NCI-H2081 treated with DMSO at 0.1 percent for 48 hours (cell line): Measurements from ENCODE around the gene PIGB.
"Not testable (repeated sequence)": the region's sequence is repeated elsewhere in the genome, so short reads cannot be mapped to it uniquely, and the experiment has no call there.

Experiments used
- DNase-seq: peaks from one replicate; lab custom pipeline; 2025; lab: John Stamatoyannopoulos, UW

PIGB gene

GRCh38 chr15:55381595-55381994 lies 62.6 kb downstream of the PIGB start:
- DNase-seq = no peak

- DNase-seq = no peak
Observed at GRCh38 chr15:55383687-55384086, 64.7 kb downstream of the PIGB start.

GRCh38 chr15:55387027-55387426 lies 68.0 kb downstream of the PIGB start:
- DNase-seq = no peak

- DNase-seq = no peak
Observed at GRCh38 chr15:55389264-55389607, 70.2 kb downstream of the PIGB start.

- DNase-seq = no peak
Observed at GRCh38 chr15:55394694-55395093, 75.7 kb downstream of the PIGB start.

GRCh38 chr15:55398243-55398642 lies 79.2 kb downstream of the PIGB start:
- no peak for DNase-seq

GRCh38 chr15:55400050-55400449 lies 81.0 kb downstream of the PIGB start:
- DNase-seq = not testable (repeated sequence)

- DNase-seq = no peak
Observed at GRCh38 chr15:55401786-55402246, 82.8 kb downstream of the PIGB start.

- no peak for DNase-seq
Observed at GRCh38 chr15:55402707-55403106, 83.7 kb downstream of the PIGB start.

GRCh38 chr15:55403531-55403930 lies 84.5 kb downstream of the PIGB start:
- no peak for DNase-seq
